Neural cell (in vitro differentiated cells): ENCODE measurements around the gene A1BG. TPM values are rescaled to one million over a fixed set of nuclear protein-coding genes. Genes with fewer than 3 reads are reported as not detected.

Source experiments
- H2AFZ ChIP-seq: fragments of 200-600, 300-800 bp; sonication (generic), shearing (Covaris generic); 2 replicates; pipeline ENCODE4 v1.6.0; 2014; ENCODE audit warnings: low read depth, mild to moderate bottlenecking, antibody characterized with exemption, low read length, moderate library complexity
- H3F3A ChIP-seq: fragments of 200-600 bp; shearing (Covaris generic); 2 replicates; pipeline ENCODE4 v1.6.1; 2016; ENCODE audit warnings: mild to moderate bottlenecking, moderate library complexity, mixed read lengths, antibody characterized with exemption, low read length; ENCODE audit not compliant: insufficient read depth, poor library complexity, severe bottlenecking
- H3K27ac ChIP-seq: fragments of 200-600, 300-800 bp; sonication (generic), shearing (Covaris generic); 2 replicates; pipeline ENCODE4 v1.5.1; 2014; ENCODE audit warnings: mild to moderate bottlenecking, low read length, moderate library complexity
- H3K27me3 ChIP-seq: fragments of 300-800, 200-600 bp; sonication (generic), shearing (Covaris generic); 2 replicates; pipeline ENCODE4 v1.6.0; 2014; ENCODE audit warnings: mild to moderate bottlenecking, low read depth, low read length, moderate library complexity; ENCODE audit not compliant: insufficient read depth
- H3K36me3 ChIP-seq: fragments of 300-800, 200-600 bp; sonication (generic), shearing (Covaris generic); 2 replicates; pipeline ENCODE4 v1.5.1; 2014; ENCODE audit warnings: mild to moderate bottlenecking, antibody characterized with exemption, low read length, moderate library complexity; ENCODE audit not compliant: insufficient read depth
- H3K4me2 ChIP-seq: fragments of 300-800, 200-600 bp; sonication (generic), shearing (Covaris generic); 2 replicates; pipeline ENCODE4 v1.6.0; 2014; ENCODE audit warnings: mild to moderate bottlenecking, low read length
- H3K4me3 ChIP-seq: fragments of 300-800, 200-600 bp; sonication (generic), shearing (Covaris generic); 2 replicates; pipeline ENCODE4 v1.5.1; 2014; ENCODE audit warnings: mild to moderate bottlenecking, low read length, moderate library complexity
- H3K79me2 ChIP-seq: fragments of 200-600 bp; shearing (Covaris generic); replicated peaks from 2 replicates; pipeline ENCODE4 v1.6.0; 2014; ENCODE audit warnings: mild to moderate bottlenecking, low read length, moderate library complexity; ENCODE audit not compliant: insufficient read depth
- H3K9ac ChIP-seq: fragments of 300-800, 200-600 bp; sonication (generic), shearing (Covaris generic); 2 replicates; pipeline ENCODE4 v1.6.1; 2016; ENCODE audit warnings: mild to moderate bottlenecking, low read length, mixed read lengths
- H3K9me2 ChIP-seq: fragments of 200-600 bp; shearing (Covaris generic); 2 replicates; pipeline ENCODE4 v1.6.1; 2016; ENCODE audit warnings: mild to moderate bottlenecking, low read length, mixed read lengths; ENCODE audit not compliant: insufficient read depth
- H3K9me3 ChIP-seq: fragments of 200-600, 300-800 bp; sonication (generic), shearing (Covaris generic); 2 replicates; pipeline ENCODE4 v1.6.1; 2016; ENCODE audit warnings: mild to moderate bottlenecking, mixed run types, low read length, moderate library complexity, mixed read lengths
- H4K20me1 ChIP-seq: fragments of 200-600 bp; shearing (Covaris generic); 2 replicates; pipeline ENCODE4 v1.6.1; 2016; ENCODE audit warnings: mild to moderate bottlenecking, mixed run types; ENCODE audit not compliant: insufficient read depth
- CTCF ChIP-seq: fragments of 450-650 bp; IDR thresholded peaks from 2 replicates; pipeline ENCODE4 v1.5.1; 2014; ENCODE audit warnings: antibody characterized with exemption, mild to moderate bottlenecking, moderate library complexity; ENCODE audit not compliant: poor library complexity, severe bottlenecking
- EP300 ChIP-seq: fragments of 450-650 bp; conservative IDR thresholded peaks from 2 replicates; pipeline ENCODE4 v1.6.1; 2014; ENCODE audit warnings: antibody characterized with exemption, mild to moderate bottlenecking, moderate library complexity; ENCODE audit not compliant: poor library complexity, severe bottlenecking
- EZH2 ChIP-seq: fragments of 200-600, 300-800 bp; shearing (Covaris generic), sonication (generic); IDR thresholded peaks from 2 replicates; pipeline ENCODE4 v1.6.1; 2014; ENCODE audit warnings: antibody characterized with exemption, low read length, borderline replicate concordance, mild to moderate bottlenecking; ENCODE audit not compliant: insufficient read depth, poor library complexity, severe bottlenecking
- MXI1 ChIP-seq: fragments of 450-650 bp; conservative IDR thresholded peaks from 2 replicates; pipeline ENCODE4 v1.6.1; 2014; ENCODE audit warnings: antibody characterized with exemption, mild to moderate bottlenecking; ENCODE audit not compliant: poor library complexity, severe bottlenecking
- POLR2AphosphoS5 ChIP-seq: IDR thresholded peaks from 2 replicates; pipeline ENCODE4 v1.6.1; 2012
- RAD21 ChIP-seq: fragments of 450-650 bp; conservative IDR thresholded peaks from 2 replicates; pipeline ENCODE4 v1.6.1; 2014; ENCODE audit warnings: antibody characterized with exemption, mild to moderate bottlenecking, moderate library complexity
- SMC3 ChIP-seq: fragments of 450-650 bp; conservative IDR thresholded peaks from 2 replicates; pipeline ENCODE4 v1.6.1; 2014; ENCODE audit warnings: antibody characterized with exemption, mild to moderate bottlenecking, moderate library complexity; ENCODE audit not compliant: poor library complexity
- TAF1 ChIP-seq: IDR thresholded peaks from 2 replicates; pipeline ENCODE4 v1.6.1; 2012; ENCODE audit warnings: low read depth
- polyA plus RNA-seq: library from polyadenylated mRNA; depleted of rRNA; stranded (reverse); fragments of >200 nt; gene quantifications from 2 replicates; pipeline ENCODE4 v1.2.3, GENCODE V29; 2014
- TF ChIP-seq, protein P1 (sequence below): IDR thresholded peaks from 2 replicates; pipeline ENCODE4 v1.6.1; 2012; ENCODE audit warnings: borderline replicate concordance

A1BG gene
- polyA plus RNA-seq, 1 donor from 2014 or later: 40.0 TPM

- Histone ChIP-seq H3K36me3 (peaks cover 13% of the 10 kb centered on the region), H3K79me2 (peaks cover 7% of the 10 kb centered on the region), H3F3A (no peaks in the 10 kb centered on the region), H3K27me3 (no peaks in the 10 kb centered on the region), H3K9me2 (no peaks in the 10 kb centered on the region), H3K9ac (no peak overlapping the region), H3K4me3 (no peak overlapping the region), H3K27ac (no peak overlapping the region), H3K9me3 (no peaks in the 10 kb centered on the region), H3K4me2 (no peak overlapping the region), H2AFZ (no peak overlapping the region), H4K20me1 (no peaks in the 10 kb centered on the region)
- TF ChIP-seq, protein P1, sequence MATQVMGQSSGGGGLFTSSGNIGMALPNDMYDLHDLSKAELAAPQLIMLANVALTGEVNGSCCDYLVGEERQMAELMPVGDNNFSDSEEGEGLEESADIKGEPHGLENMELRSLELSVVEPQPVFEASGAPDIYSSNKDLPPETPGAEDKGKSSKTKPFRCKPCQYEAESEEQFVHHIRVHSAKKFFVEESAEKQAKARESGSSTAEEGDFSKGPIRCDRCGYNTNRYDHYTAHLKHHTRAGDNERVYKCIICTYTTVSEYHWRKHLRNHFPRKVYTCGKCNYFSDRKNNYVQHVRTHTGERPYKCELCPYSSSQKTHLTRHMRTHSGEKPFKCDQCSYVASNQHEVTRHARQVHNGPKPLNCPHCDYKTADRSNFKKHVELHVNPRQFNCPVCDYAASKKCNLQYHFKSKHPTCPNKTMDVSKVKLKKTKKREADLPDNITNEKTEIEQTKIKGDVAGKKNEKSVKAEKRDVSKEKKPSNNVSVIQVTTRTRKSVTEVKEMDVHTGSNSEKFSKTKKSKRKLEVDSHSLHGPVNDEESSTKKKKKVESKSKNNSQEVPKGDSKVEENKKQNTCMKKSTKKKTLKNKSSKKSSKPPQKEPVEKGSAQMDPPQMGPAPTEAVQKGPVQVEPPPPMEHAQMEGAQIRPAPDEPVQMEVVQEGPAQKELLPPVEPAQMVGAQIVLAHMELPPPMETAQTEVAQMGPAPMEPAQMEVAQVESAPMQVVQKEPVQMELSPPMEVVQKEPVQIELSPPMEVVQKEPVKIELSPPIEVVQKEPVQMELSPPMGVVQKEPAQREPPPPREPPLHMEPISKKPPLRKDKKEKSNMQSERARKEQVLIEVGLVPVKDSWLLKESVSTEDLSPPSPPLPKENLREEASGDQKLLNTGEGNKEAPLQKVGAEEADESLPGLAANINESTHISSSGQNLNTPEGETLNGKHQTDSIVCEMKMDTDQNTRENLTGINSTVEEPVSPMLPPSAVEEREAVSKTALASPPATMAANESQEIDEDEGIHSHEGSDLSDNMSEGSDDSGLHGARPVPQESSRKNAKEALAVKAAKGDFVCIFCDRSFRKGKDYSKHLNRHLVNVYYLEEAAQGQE: no peak
- TF ChIP-seq RAD21 (no peak), CTCF (no peak), MXI1 (no peak), TAF1 (no peak), SMC3 (no peak), EP300 (no peak), EZH2 (no peak), POLR2AphosphoS5 (no peak)
Measured at GRCh38 chr19:58318297-58318696, 35.0 kb downstream of the A1BG start.

DNA sequence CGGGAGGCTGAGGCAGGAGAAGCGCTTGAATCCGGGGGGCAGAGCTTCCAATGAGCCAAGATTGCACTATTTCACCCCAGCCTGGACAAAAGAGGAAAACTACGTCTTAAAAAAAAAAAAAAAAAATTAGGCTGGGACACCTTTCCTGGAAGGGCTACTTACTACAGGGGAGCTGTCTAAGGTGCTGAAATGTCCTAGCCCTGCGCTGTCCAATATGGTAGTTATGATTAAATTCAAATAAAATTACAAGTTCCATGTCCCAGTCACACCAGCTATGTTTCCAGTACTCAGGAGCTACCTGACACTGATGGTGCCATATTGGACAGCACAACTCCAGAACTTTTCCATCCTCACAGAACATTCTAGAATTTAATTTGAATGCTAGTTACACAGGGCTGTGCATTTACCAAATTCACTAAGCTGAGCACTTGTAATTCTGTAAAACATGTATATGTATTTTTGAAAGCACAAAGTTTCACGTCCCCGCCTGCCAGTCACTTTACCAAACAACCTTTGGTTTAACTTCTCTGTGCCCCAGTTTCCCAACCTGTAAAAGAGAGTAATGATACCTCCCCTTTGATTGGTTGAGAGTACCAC lies 35.7 kb downstream of the A1BG start:
- Histone ChIP-seq H3K4me3 (no peak overlapping the region), H3K36me3 (peaks cover 17% of the 10 kb centered on the region), H3K79me2 (no peaks in the 10 kb centered on the region), H3K9ac (no peak overlapping the region), H2AFZ (no peak overlapping the region), H4K20me1 (no peaks in the 10 kb centered on the region), H3K27ac (no peak overlapping the region), H3K27me3 (no peaks in the 10 kb centered on the region), H3K4me2 (no peak overlapping the region), H3K9me3 (no peaks in the 10 kb centered on the region), H3K9me2 (no peaks in the 10 kb centered on the region), H3F3A (no peaks in the 10 kb centered on the region)
- TF ChIP-seq CTCF (no peak), EP300 (no peak), POLR2AphosphoS5 (no peak), EZH2 (no peak), RAD21 (no peak), TAF1 (no peak), MXI1 (no peak), SMC3 (no peak)
- TF ChIP-seq, protein P1: no peak
